ENCODE data around the gene SLC7A14. TPM values are rescaled to one million over a fixed set of nuclear protein-coding genes. Genes with fewer than 3 reads are reported as not detected.

The SLC7A14 gene
- total RNA-seq, 1 donor from 2014 or later = 13.5 TPM

DNA sequence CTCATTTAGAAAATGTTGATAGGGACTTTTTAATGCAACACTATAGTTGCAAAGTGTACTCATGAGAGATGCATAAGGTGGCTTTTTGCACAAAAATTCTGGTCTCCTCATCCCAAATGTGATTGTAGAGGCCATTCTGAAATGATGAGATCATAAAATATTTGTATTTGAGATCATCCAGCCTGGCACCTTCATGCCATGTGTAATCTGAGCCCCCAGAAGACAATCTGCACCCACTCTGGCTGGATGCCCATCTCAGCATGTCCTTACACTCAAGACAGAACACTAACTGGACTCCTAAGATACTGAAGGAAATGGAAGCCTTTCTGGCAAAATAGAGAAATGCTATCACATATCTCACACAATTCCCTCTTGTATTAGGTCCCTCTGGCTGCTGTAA lies 49.2 kb downstream of the SLC7A14 start:
- H3K4me3 Mint-ChIP-seq = no peak overlapping the region
- H3K27me3 Mint-ChIP-seq = peaks cover 10% of the 10 kb centered on the region
- H3K36me3 Mint-ChIP-seq = no peaks in the 10 kb centered on the region
- H3K27ac Mint-ChIP-seq = no peak overlapping the region
- TF ChIP-seq, protein P1, sequence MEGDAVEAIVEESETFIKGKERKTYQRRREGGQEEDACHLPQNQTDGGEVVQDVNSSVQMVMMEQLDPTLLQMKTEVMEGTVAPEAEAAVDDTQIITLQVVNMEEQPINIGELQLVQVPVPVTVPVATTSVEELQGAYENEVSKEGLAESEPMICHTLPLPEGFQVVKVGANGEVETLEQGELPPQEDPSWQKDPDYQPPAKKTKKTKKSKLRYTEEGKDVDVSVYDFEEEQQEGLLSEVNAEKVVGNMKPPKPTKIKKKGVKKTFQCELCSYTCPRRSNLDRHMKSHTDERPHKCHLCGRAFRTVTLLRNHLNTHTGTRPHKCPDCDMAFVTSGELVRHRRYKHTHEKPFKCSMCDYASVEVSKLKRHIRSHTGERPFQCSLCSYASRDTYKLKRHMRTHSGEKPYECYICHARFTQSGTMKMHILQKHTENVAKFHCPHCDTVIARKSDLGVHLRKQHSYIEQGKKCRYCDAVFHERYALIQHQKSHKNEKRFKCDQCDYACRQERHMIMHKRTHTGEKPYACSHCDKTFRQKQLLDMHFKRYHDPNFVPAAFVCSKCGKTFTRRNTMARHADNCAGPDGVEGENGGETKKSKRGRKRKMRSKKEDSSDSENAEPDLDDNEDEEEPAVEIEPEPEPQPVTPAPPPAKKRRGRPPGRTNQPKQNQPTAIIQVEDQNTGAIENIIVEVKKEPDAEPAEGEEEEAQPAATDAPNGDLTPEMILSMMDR (conservative IDR thresholded peaks at IDR 0.05) = no peak
- peaks cover 2% of the 10 kb centered on the region for H3K4me1 Mint-ChIP-seq (ENCODE audit: unreplicated experiment)
- no peak for DNase-seq (ENCODE audit: extremely low spot score, unreplicated experiment)
- no peaks in the 10 kb centered on the region for H3K9me3 Mint-ChIP-seq

- no peaks in the 10 kb centered on the region for H3K36me3 Mint-ChIP-seq
- no peaks in the 10 kb centered on the region for H3K9me3 Mint-ChIP-seq
- no peak overlapping the region for H3K4me3 Mint-ChIP-seq
- H3K4me1 Mint-ChIP-seq (ENCODE audit: unreplicated experiment) = peaks cover 11% of the 10 kb centered on the region
- DNase-seq (ENCODE audit: extremely low spot score, unreplicated experiment) = no peak
- peaks cover 9% of the 10 kb centered on the region for H3K27me3 Mint-ChIP-seq
- TF ChIP-seq, protein P1 (conservative IDR thresholded peaks at IDR 0.05) = no peak
- H3K27ac Mint-ChIP-seq = no peak overlapping the region
These were observed 51.6 kb downstream of the SLC7A14 start for GRCh38 chr3:170534227-170534626.

DNA sequence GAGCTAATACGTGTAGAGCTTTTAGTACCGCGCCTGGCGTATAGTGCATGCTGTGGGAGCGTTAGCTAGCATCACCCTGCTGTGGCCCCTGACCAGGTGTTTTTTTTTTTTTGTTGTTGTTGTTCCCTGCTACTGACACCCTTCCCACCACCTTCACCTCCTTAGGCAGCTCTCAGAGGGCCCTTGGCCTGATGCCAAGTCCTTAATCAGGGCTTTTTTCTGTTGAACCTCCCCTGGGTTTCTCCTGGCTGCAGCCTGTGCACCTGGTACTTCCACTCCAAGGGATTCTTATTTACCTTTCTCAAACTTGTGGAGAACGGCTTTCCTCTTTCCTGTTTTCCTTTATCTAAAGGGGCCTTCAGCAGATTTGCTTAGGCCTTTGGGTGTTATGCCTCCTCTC lies 53.3 kb downstream of the SLC7A14 start:
- no peaks in the 10 kb centered on the region for H3K36me3 Mint-ChIP-seq
- TF ChIP-seq, protein P1 (conservative IDR thresholded peaks at IDR 0.05) = no peak
- H3K27ac Mint-ChIP-seq = no peak overlapping the region
- no peak overlapping the region for H3K4me3 Mint-ChIP-seq
- DNase-seq (ENCODE audit: extremely low spot score, unreplicated experiment) = no peak
- H3K9me3 Mint-ChIP-seq = no peaks in the 10 kb centered on the region
- H3K27me3 Mint-ChIP-seq = peaks cover 5% of the 10 kb centered on the region
- H3K4me1 Mint-ChIP-seq (ENCODE audit: unreplicated experiment) = peaks cover 11% of the 10 kb centered on the region

- Mint-ChIP-seq H3K4me1 (ENCODE audit: unreplicated experiment) (peaks cover 11% of the 10 kb centered on the region), H3K27ac (no peak overlapping the region), H3K36me3 (no peaks in the 10 kb centered on the region), H3K27me3 (no peaks in the 10 kb centered on the region), H3K4me3 (no peak overlapping the region), H3K9me3 (no peaks in the 10 kb centered on the region)
- no peak for DNase-seq (ENCODE audit: extremely low spot score, unreplicated experiment)
- TF ChIP-seq, protein P1 (conservative IDR thresholded peaks at IDR 0.05) = no peak
These were observed 54.1 kb downstream of the SLC7A14 start for GRCh38 chr3:170531657-170532335.

GRCh38 chr3:170531054-170531453 lies 54.8 kb downstream of the SLC7A14 start:
- no peak for DNase-seq (ENCODE audit: extremely low spot score, unreplicated experiment)
- H3K4me3 Mint-ChIP-seq = no peak overlapping the region
- no peaks in the 10 kb centered on the region for H3K36me3 Mint-ChIP-seq
- TF ChIP-seq, protein P1 (conservative IDR thresholded peaks at IDR 0.05) = no peak
- H3K27me3 Mint-ChIP-seq = no peaks in the 10 kb centered on the region
- no peak overlapping the region for H3K27ac Mint-ChIP-seq
- H3K9me3 Mint-ChIP-seq = no peaks in the 10 kb centered on the region
- H3K4me1 Mint-ChIP-seq (ENCODE audit: unreplicated experiment) = peaks cover 11% of the 10 kb centered on the region

All from type B pancreatic cell (in vitro differentiated cells).